Islet precursor cell (in vitro differentiated cells): Measurements from ENCODE around the gene GNAI1.

Experiments used
- DNase-seq: peaks from one replicate; pipeline ENCODE4 v3.0.0-alpha.2; 2018

Gene GNAI1

GRCh38 chr7:80165177-80165576 is 30.5 kb downstream of the GNAI1 start:
- no peak for DNase-seq

DNA sequence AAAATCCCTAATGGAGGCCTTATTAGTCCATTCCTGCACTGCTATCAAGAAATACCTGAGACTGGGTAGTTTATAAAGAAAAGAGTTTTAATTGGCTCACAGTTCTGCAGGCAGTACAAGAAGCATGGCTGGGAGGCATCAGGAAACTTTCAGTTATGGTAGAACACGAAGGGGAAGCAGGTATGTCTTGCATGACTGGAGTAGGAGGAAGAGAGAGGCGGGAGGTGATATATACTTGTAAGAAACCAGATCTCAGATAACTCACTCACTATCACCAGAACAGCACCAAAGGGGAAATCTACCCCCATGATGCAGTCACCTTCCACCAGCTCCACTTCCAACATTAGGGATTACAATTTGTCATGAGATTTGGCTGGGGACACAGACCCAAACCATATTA is 35.8 kb downstream of the GNAI1 start:
- DNase-seq = no peak

DNA sequence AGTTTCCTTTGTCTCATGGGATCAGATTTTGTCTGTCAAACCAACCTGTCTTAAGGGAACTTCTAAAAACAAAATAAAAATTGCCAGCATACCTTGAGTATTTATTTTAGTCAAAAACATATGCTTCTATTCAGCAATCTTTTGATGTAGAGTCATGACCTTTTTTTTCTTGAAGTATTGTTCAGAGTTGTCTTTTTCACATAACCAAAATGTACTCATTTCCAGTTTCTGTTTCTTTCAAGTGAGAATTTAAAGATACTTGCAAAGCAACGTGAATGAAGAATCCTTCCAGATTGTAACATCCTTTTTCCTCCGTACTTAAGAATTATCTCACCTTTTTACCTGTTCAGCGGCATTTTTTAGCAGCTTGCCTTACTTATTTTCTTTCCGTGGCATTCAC is 37.8 kb downstream of the GNAI1 start:
- no peak for DNase-seq

- no peak for DNase-seq
These were observed 41.1 kb downstream of the GNAI1 start for GRCh38 chr7:80175744-80176143.

DNA sequence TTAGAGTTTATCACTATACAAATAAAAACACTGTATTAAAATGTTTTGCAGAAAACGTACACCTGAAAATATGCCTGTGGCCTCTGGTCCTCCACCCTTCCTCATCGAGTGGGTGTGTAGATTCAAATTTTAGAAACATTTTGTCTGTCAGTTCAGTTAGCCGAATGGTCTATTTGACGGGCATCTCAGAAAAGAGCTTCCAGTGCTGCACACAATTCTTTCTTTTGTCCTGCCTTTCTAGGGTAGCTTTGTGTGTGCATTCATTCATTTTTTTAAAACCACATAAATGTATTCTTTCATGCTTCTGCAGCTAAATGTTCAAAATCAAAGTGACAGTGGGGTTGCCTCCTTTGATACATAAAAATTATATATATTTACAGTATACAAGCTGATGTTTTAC is 46.8 kb downstream of the GNAI1 start:
- DNase-seq = no peak

DNA sequence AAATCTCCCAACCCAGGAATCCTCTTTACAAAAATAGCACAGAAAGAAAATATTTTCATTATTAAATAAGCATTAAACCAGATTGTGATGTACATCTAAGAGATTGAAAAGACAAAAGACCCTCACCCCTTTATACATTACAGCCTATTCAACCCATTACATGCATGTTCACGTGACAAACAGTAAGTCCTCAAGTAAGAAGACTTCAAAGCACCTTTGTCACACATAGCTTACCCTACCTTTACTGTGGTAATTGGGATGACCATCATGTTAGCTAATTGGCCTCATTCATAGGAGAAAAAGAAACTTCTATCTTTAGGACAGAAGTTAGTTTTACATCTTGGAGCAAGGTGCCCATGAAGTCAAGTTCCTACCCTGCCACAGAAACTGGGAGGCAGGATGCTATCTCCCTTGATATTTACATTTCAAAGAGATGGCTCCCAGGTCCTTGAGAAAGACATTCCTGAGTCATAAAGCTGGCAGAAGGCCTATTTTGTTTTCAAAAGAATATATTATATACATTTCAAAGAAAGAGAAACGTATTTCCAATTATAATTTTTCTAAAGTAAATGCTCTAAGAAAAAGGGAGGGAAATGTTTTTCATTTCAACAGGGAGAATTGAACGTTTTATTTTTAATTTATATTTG is 48.1 kb downstream of the GNAI1 start:
- DNase-seq = no peak

DNA sequence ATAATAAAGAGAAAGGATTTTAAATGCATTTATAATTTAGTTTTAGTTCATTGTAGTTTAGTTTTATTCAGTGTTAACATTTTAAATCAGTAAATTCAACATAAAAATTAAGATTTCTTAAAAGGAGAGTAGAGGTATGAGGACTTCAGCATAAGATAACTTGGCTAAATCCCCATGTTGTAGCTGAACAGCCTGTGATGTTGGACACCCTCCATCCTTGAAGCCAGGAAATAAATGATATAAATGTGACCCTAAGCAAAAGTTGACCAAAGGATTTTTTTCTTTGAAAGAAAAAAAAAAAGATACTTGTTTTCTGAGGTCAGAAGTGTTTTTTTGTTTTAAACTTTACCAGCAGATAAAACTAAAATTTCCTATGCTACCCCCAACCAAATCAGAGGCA is 48.7 kb downstream of the GNAI1 start:
- no peak for DNase-seq

DNA sequence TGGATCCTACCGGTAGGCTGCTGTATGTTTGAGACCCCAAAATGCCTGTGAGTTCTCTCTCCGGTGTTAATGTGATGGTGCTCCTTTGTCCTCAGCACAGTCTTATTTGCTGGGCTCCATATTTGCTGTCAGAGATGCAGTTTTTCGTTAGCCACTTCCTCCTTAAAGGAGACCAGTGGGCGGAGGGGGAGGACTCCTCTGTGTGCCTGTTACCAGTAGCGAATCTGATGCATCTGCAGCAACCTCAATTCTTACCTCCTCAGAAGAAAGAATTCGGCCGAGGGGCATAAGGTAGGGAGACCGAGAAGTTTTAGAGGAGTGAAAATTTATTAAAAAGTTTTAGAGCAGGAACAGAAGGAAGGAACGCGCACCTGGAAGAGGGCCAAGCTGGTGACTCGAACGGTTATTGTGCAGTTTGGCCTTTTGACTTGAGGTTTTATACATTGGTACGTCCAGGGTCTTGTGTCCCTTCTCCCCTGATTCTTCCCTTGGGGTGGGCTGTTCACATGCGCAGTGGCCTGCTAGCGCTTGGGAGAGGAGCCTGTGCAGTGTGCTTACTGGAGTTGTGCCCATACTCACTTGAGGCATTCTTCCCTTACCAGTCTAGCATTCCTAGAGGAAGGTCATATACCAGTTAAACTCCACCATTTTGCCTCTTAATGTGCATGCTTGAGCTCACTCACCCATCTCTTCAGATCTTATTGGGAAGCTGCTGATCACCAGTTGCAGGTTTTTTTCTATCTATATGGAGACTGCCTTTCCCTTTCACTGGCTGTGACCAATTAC is 49.5 kb downstream of the GNAI1 start:
- no peak for DNase-seq

DNA sequence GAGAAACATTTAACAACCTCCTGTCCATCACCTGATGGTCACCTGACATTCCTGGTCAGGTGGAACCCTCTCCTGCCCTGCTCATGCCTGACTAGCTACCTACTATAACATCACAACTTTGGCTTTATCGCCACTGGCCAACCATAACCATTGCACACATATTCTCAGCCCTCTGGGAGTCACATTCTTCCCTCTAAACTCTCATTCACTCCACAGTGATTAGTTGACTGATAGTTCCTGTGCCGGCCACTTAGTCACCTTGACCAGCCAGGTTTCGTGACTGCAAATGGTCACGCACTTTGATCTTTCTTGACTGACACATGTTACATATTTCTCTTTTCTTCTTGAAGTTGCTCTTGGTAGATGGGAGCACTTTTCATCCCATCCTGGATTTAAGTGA is 50.1 kb downstream of the GNAI1 start:
- peak; percentile 55 for DNase-seq

DNA sequence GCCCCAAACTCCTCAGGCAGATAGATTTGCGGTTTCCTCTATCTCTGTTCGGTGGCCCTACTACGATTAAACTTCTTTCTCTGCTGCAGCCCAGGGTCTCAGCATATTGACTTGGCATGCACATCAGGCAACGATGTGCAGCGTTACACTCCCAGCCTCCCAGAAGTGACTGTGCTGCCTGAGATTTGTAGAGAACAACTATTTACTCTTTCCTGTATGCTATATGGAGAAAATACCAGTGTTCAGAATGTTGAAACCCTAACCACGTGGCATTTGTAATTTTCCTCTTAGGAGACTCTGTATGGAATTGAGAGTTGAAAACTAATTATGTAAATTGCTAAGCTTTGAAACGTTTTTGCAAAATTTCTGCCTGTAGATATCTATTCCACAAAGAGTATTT is 50.9 kb downstream of the GNAI1 start:
- no peak for DNase-seq

GRCh38 chr7:80186721-80187120 is 52.1 kb downstream of the GNAI1 start:
- DNase-seq = no peak

GRCh38 chr7:80187279-80187678 is 52.6 kb downstream of the GNAI1 start:
- DNase-seq = no peak

DNA sequence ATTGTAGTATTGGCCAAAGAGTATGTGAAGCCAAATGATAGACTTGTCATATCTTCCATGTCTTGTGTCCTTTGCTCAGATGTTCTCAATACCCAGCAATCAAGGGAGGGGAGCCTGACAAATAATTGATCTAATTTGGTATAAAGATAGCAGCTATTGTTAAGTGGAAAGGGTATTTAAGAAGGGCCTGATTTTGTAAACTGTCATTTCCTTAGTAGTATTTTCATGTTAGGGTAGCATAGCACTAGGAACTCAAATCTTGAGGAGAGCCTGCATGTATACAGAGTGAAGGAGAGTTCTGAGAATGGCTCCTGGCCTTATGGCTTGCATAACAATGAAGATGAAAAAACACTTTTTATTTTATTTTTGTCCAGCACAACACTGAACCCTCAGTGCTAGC is 53.1 kb downstream of the GNAI1 start:
- DNase-seq = no peak

- no peak for DNase-seq
These were observed 55.0 kb downstream of the GNAI1 start for GRCh38 chr7:80189638-80190037.

DNA sequence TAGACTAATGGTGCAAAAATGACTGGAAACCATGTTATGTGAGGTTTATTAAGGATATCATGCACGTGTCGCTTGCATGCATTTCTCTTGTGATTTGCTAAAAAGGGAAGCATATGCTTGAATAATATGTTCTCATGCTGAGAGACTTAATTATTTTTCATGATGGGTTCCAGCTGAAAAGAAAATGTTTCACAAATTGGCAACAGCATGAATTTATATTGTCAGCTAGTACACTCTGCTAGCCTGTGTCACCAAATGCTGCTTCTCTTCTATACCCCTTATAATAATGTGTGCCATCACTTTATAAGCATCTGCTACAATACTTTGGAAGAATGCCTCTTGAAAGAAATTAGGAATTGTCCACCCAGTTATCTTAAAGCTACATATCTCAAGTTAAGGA is 63.0 kb downstream of the GNAI1 start:
- no peak for DNase-seq

DNA sequence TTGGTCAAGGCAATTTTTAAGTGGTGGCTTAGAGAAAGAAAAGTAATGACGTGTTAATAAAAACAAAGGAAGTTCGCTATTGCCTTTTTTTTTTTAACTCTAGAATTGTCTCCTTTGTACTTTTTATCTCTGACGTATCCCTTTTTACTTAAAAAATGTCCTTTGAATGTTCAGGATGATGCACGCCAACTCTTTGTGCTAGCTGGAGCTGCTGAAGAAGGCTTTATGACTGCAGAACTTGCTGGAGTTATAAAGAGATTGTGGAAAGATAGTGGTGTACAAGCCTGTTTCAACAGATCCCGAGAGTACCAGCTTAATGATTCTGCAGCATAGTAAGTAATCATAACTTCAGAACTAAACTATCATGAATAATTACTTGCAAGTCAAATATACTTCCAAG is 64.4 kb downstream of the GNAI1 start:
- DNase-seq = no peak

- DNase-seq = no peak
These were observed 69.8 kb downstream of the GNAI1 start for GRCh38 chr7:80204454-80204853.

GRCh38 chr7:80204919-80205318 is 70.3 kb downstream of the GNAI1 start:
- no peak for DNase-seq

- no peak for DNase-seq
These were observed 72.1 kb downstream of the GNAI1 start for GRCh38 chr7:80206763-80207162.

GRCh38 chr7:80207501-80207900 is 72.9 kb downstream of the GNAI1 start:
- no peak for DNase-seq

GRCh38 chr7:80208700-80209099 is 74.1 kb downstream of the GNAI1 start:
- DNase-seq = no peak

GRCh38 chr7:80210400-80210799 is 75.8 kb downstream of the GNAI1 start:
- no peak for DNase-seq

- DNase-seq = no peak
These were observed 79.2 kb downstream of the GNAI1 start for GRCh38 chr7:80213814-80214213.

- DNase-seq = no peak
These were observed 81.1 kb downstream of the GNAI1 start for GRCh38 chr7:80215734-80216133.
